NCI-H1694 (cell line): ENCODE results near the gene SRP68.
A peak's percentile ranks its signal among the peaks of the same experiment; 100 is the strongest.

ENCODE experiments used
- DNase-seq: peaks from one replicate; lab custom pipeline; 2025; lab: John Stamatoyannopoulos, UW

SRP68 gene

DNA sequence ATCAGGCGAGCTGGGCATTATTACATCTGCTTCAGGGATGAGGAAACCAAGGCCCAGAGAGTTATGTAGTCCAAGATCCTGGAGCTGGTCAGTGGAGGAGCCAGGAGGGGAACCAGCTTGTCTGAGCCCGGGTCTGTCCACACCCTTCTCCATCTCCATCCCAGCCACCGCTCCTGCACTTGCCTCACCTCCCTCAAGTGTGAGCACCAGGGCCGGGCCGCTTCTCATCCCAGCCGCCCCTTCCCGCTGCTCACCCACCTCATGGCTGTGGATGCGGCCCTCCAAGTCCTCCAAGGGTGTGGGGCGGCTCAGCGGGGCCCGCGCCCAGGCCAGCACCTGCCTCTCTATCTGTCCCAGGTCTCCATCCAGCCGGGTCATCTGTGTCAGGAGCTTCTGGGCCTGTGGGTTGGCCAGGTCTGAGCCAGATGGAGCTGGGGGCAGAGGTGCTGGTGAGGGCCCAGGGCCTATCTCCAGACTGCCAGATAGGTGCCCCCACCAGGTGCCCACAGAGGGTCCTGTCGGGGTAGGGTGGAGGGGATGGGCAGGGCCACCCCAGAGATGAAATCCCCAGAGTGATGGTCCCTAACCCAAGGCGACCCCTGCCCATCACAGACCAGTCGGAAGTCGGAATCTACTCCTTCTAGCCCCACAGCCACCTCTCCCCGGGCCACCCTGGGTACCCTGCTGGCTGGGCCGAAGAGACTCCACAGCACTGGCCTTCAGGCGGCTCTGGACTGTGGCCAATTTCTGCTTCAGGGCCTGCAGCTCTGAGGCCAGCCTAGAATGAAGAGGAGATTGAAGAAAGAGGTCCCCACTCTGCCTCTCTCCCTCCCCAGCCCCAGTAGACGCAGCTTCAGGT is 54.6 kb downstream of the SRP68 start:
- DNase-seq, result no peak

- DNase-seq, result no peak
Measured at GRCh38 chr17:76014925-76015261, 57.4 kb downstream of the SRP68 start.

DNA sequence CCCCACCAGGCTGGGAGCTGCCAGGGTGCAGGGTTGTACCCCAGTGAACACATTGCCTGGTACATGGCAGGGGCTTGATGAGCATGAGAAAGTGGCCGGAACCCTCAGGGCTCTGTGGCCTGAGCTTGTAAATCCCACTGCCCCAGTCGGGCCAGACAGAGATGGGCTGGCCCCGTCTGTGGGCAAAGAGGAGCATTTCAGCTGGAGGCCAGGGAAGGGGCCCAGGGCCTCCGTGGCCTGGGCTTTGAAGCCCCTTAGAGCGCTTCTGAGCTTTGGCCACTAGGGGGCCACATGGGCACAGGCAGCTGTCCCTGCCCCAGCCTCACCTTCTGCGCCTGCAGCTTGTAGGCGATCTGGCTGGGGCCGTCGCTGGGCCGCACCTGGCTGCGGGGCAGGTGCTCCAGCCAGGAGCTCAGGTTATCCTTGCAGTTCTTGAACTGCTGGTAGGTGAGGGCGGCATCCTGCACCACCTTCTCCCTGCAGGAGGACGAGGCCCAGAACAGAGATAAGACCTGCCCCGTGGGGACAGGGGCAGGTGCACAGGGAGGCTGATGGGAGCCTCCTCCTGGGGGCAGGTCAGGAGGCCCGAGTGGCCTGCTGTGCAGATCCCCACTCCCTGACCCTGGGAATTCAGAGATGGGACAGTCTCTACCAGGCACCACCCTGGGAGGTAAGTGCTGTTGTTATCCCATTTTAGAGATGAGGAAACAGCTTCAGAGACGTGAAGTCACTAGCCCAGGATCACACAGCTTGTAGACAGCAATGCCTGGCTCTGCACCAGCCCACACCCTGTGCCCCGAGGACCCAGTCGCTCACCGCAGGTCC is 58.0 kb downstream of the SRP68 start:
- peak; percentile 63 for DNase-seq

- DNase-seq, result no peak
Measured at GRCh38 chr17:76013377-76013932, 58.9 kb downstream of the SRP68 start.

DNA sequence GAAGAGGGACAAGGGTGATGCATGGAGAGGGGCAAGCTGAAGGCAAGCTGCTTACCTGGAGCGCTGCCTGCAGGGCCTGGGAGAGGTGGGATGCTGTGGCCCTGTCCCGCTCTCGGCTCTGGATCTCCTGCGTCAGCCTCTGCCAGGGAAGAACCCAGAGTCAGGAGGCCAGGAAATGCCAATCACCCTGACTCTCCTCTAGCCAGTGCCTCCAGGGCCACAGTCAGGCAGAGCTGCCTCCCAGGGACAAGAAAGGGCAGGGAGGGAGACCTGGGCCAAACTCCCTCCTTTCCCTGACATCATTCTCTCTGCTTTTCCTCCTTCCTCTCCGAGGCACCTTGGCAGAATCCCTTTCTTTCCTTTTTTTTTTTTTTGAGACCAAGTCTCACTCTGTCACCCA is 60.4 kb downstream of the SRP68 start:
- DNase-seq, result no peak

DNA sequence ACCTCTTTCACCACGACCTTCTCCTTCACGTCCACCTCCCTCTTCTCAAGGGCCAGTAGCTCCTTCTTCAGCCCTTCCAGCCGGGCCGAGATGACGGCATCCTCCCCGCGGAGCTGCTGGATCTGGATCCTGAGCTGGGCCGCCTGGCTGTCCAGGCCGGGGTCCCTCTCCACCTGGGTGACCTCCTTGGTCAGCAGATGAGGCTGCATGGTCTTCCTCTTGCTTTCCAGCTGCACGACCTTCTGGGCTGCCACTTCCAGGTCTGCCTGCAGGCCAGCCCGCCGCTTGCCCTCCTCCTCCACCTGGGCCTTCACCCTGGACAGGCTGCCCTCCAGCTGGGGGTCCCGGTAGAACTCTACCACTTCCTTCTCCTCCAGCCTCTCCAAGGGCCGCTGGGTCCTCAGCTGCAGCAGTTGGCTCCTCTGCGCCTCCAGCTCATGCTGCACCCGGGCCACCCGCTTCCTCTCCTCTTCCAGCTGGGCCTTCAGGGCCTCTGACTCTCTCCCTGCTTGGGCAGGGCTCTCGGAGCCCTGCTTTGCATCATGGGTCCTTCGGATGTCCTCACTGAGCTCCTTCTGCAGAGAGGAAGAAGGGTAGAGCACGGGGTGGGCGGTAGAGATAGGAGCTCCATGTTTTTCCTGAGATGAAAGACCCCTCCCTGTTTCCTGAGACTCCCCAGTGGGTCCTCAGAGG is 62.2 kb downstream of the SRP68 start:
- DNase-seq, result no peak

DNA sequence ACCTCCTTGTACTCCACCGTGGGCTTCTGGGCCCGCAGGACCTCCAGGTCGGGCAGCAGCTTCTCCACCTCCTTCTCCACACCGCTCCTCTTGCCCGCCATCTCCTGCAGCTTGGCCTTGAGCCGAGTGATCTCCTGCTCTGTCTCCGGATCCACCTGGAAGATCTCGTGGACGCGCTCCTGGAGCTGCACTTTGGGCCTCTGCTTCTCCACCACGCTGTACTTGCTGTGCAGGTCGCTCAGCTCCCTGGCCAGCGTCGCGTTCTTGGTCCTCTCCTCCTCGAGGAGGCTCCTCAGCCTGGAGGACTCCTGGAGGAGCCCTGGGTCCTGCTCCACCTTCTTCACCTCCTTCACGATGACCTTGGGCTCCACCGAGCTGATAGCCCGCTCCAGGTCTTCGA is 62.9 kb downstream of the SRP68 start:
- no peak for DNase-seq

DNA sequence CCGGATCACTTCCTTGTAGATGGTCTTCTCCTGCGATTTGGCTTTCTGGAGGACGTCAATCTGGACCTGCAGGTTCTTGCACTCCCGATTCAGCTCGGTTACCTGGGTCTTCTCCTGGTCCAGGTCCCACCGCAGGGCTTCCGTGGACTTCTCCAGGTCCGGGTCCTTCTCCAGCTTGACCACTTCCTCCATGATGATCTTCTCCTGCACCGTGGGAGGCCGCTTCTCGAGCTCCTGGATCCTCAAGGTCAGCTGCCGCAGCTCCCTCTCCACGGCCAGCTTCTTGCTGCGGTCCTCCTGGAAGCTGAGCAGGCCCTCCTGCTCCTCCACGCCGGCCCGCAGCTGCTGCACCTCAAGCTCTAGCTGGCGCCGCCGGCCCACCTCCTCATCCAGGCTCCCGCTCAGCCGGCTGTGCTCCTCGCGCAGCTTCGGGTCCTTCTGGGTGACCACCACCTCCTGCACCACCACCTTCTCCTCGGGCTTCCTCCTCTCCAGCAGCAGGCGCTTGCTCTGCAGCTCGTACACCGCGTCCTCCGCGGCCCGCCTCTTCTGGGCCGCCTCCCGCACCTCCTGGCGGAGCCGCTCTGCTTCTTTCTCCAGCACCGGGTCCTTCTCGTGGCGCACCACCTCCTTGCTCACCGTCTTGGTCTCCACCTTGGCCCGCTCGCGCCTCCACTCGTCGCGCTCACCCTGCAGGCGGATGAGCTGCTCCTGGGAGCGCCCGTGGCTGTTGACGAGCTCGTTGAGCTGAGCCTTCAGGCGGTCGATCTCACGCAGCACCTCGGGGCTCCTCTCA is 63.5 kb downstream of the SRP68 start:
- DNase-seq, result no peak

- DNase-seq, result no peak
Measured at GRCh38 chr17:76008208-76008607, 64.1 kb downstream of the SRP68 start.

DNA sequence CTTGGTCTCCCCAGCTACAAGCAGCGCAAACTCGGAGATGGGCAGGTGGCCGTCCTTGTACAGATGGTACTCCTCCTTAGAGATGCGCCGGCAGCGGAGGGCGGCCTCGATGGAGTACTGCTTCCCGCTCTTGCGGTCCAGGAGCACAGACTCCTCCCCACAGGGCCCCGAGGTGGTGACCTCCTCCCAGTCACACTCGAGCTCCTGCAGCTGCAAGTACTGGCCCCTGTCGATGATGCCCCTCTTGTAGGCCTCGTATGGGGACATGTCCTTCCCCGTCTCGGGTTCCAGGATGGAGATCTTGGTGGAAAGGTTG is 64.5 kb downstream of the SRP68 start:
- DNase-seq, result no peak

- no peak for DNase-seq
Measured at GRCh38 chr17:76007131-76007849, 65.0 kb downstream of the SRP68 start.

DNA sequence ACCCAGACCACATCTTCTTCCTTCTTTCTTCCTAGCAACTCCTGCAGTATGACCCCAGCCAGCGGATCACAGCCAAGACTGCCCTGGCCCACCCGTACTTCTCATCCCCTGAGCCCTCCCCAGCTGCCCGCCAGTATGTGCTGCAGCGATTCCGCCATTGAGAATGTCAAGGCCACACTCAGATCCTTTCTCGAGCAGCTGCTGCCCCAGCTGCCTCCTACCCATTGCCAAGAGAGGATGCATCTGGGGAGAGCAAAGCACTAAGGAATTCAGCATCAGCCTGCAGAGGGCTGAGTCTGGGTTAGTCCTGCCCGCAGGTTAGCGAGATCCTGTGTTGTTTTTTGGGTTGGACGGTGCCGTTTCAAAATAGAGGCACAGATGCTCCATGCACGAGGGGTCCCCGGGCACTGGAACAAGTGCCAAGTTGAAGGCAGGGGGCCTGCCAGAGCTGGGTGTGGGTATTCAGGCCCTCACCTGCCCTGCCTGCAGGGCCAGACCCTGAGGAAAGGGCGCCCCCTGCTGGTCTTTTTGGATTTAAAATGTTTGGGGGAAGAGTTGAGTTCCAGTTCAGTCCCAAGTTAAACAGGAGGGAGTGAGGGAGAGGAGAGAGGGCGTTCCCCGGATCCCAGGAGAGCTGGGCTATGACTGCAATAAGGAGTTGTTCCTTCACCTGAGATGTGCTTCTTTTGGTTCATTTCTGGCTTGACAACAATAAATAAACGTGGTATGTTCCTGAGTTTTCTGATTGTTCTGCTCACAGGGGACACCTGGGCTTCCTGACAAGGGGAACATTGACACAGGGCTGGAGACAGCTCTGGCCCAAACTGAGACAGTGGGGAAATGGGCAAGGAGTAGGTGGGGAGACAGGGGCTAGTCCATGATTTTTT is 66.8 kb downstream of the SRP68 start:
- peak; percentile 98 for DNase-seq

- no peak for DNase-seq
Measured at GRCh38 chr17:76004750-76005262, 67.5 kb downstream of the SRP68 start.

- DNase-seq, result no peak
Measured at GRCh38 chr17:76003915-76004314, 68.4 kb downstream of the SRP68 start.

DNA sequence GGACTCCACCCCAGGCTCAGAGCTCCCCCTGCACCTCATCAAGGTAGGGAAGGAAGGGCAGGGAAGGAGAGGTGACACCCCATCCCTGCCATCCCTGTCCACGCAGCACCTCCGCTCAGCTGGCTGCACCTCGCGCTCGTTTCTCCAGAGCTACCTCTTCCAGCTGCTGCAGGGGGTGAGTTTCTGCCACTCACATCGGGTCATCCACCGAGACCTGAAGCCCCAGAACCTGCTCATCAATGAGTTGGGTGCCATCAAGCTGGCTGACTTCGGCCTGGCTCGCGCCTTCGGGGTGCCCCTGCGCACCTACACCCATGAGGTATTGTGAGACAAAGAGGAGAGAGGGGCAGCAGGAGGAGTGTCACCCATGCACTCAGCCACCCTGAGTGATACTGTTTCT is 70.2 kb downstream of the SRP68 start:
- no peak for DNase-seq

- no peak for DNase-seq
Measured at GRCh38 chr17:76000755-76001521, 71.4 kb downstream of the SRP68 start, which contains the start of gene CDK3. Gene CDK3, plus strand, starts transcription at chr17:76000855. Its CDS starts 571 bp downstream, at chr17:76001426.

DNA sequence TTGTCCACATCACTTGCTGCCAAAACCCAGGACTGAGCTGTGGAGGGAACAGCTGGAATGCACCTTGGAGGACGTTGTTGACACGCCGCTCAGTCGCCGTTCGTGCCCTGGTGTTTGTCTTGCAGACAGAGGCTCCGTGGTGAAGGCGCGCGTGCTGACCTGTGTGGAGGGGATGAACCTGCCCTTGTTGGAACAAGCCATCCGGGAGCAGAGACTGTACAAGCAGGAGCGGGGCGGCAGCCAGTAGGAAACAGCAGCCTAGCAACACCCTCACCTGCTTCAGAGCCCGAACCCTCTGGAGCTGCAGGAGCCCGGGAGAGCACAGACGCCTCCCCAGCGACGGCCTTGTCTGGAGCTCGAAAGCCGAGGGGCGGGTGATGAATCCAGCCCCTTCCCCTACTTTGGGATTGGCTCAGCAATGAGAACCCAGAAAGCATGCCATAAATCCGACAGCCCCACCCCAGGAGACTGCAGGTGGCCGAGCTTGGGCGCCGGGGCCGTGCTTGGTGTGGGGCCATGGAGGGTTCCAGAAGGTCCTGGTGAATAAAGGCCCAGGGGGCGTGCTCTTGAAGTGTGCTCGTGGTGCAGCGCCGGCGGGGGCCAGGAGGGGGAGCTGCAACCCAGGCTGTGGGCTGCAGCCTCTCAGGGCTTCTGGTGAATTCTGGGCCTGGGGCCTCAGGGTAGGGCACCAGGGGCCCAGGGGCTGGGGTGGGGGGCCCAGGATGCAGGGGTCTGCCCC is 72.1 kb downstream of the SRP68 start:
- DNase-seq, result peak; percentile 47

DNA sequence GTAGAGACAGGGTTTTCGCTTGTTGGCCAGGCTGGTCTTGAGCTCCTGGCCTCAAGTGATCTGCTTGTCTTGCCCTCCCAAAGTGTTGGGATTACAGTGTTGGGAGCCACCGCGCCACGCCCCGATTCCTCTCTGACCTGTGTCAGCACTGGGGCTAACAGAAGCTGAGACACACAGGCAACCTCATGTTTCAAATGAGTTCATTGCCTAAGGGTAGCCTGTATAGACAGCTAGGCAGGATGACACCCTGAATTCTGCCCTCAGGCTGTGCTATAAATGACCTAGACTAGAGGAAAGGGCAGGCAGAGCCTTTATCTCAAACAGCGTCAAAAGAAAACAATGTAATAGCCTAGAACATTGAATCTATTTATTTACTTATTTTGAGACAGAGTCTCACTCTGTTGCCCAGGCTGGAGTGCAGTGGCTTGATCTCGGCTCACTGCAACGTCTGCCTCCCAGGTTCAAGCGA is 74.0 kb downstream of the SRP68 start:
- no peak for DNase-seq
